Tibial nerve (tissue), 4 donors: ENCODE results near the gene DGKI. TPM values are rescaled to one million over a fixed set of nuclear protein-coding genes. Genes with fewer than 3 reads are reported as not detected.

Experiments used
- DNase-seq, 2 donors: peaks; one replicate each; pipeline ENCODE4 v3.0.0-alpha.2; 2019; ENCODE audit warnings: low spot score in 2 of 2
- H3K27ac ChIP-seq, 4 donors: fragments of 200-600 bp; sonication (generic) in 3 of 4; one replicate each; pipeline ENCODE4 v1.5.1; 2017 to 2019; ENCODE audit warnings: mild to moderate bottlenecking in 1 of 4
- H3K27me3 ChIP-seq, 2 donors: fragments of 200-600 bp; sonication (generic) in 1 of 2; one replicate each; pipeline versions ENCODE4 v1.5.1 to v1.6.0; 2017 to 2019
- H3K36me3 ChIP-seq, 3 donors: fragments of 200-600 bp; sonication (generic); one replicate each; pipeline ENCODE4 v1.5.1; 2018 to 2019
- H3K4me1 ChIP-seq, 4 donors: fragments of 200-600 bp; sonication (generic) in 3 of 4; one replicate each; pipeline ENCODE4 v1.5.1; 2017 to 2019
- H3K4me3 ChIP-seq, 4 donors: fragments of 200-600 bp; sonication (generic) in 3 of 4; one replicate each; pipeline ENCODE4 v1.5.1; 2017 to 2019; ENCODE audit warnings: mild to moderate bottlenecking in 1 of 4, moderate library complexity in 1 of 4
- H3K9me3 ChIP-seq, 4 donors: fragments of 200-600 bp; sonication (generic) in 3 of 4; one replicate each; pipeline ENCODE4 v1.5.1; 2017 to 2019
- EP300 ChIP-seq, 2 donors: sonication (generic); formaldehyde crosslinking; IDR thresholded peaks; one replicate each; pipeline ENCODE4 v1.6.1; 2017; ENCODE audit warnings: antibody characterized with exemption in 2 of 2, mild to moderate bottlenecking in 1 of 2
- POLR2A ChIP-seq, 2 donors: fragments of 450-650 bp; IDR thresholded peaks; one replicate each; pipeline ENCODE4 v1.6.1; 2017; ENCODE audit warnings: antibody characterized with exemption in 2 of 2, mild to moderate bottlenecking in 2 of 2, moderate library complexity in 2 of 2
- WGBS, 2 donors: methylation state at CpG; one replicate each; pipeline ENCODE4 v1.1.5; 2018; 5-methylcytosine and 5-hydroxymethylcytosine counted together
- total RNA-seq, 4 donors: library from RNA; depleted of rRNA; stranded (reverse); fragments of >200 nt; gene quantifications; one replicate each; pipeline ENCODE4 v1.1.0, GENCODE V29; 2016
- TF ChIP-seq, protein P1 (sequence below), 5 experiments: fragments of 200-600 bp in 3 of 5; fragments of 450-650 bp in 2 of 5; sonication (generic) in 3 of 5; IDR thresholded peaks; one replicate each; pipeline ENCODE4 v1.5.1; 2016 to 2019; ENCODE audit warnings: antibody characterized with exemption in 5 of 5, mild to moderate bottlenecking in 3 of 5, moderate library complexity in 2 of 5

The DGKI gene
- total RNA-seq, 4 donors from 2014 or later, result 0.21 to 2.7 (median 1.7) TPM

- H3K27me3 ChIP-seq, result no peaks in the 10 kb centered on the region
- no peak overlapping the region for H3K4me3 ChIP-seq
- H3K27ac ChIP-seq, result no peak overlapping the region
- H3K4me1 ChIP-seq, result no peaks in the 10 kb centered on the region
- WGBS, 2 donors, result 50 to 61% methylated on average over 2 of the region's 2 CpGs
- DNase-seq, result no peak
- H3K9me3 ChIP-seq, result no peaks in the 10 kb centered on the region
- TF ChIP-seq POLR2A (IDR thresholded peaks at IDR 0.05), result no peak
- no peak for TF ChIP-seq EP300 (IDR thresholded peaks at IDR 0.05)
- TF ChIP-seq, protein P1, sequence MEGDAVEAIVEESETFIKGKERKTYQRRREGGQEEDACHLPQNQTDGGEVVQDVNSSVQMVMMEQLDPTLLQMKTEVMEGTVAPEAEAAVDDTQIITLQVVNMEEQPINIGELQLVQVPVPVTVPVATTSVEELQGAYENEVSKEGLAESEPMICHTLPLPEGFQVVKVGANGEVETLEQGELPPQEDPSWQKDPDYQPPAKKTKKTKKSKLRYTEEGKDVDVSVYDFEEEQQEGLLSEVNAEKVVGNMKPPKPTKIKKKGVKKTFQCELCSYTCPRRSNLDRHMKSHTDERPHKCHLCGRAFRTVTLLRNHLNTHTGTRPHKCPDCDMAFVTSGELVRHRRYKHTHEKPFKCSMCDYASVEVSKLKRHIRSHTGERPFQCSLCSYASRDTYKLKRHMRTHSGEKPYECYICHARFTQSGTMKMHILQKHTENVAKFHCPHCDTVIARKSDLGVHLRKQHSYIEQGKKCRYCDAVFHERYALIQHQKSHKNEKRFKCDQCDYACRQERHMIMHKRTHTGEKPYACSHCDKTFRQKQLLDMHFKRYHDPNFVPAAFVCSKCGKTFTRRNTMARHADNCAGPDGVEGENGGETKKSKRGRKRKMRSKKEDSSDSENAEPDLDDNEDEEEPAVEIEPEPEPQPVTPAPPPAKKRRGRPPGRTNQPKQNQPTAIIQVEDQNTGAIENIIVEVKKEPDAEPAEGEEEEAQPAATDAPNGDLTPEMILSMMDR (IDR thresholded peaks at IDR 0.05), result no peak
- no peaks in the 10 kb centered on the region for H3K36me3 ChIP-seq
These were observed 157.0 kb downstream of the DGKI start for GRCh38 chr7:137689761-137690160.

GRCh38 chr7:137687556-137688265 lies 159.1 kb downstream of the DGKI start:
- H3K9me3 ChIP-seq, result no peaks in the 10 kb centered on the region
- TF ChIP-seq POLR2A (IDR thresholded peaks at IDR 0.05) (no peak), EP300 (IDR thresholded peaks at IDR 0.05) (no peak)
- TF ChIP-seq, protein P1 (IDR thresholded peaks at IDR 0.05), result no peak
- H3K27me3 ChIP-seq, result no peaks in the 10 kb centered on the region
- H3K4me1 ChIP-seq, result no peaks in the 10 kb centered on the region
- no peak overlapping the region for H3K27ac ChIP-seq
- no peak overlapping the region for H3K4me3 ChIP-seq
- H3K36me3 ChIP-seq, result no peaks in the 10 kb centered on the region
- DNase-seq, result no peak
- WGBS, 2 donors, result 74 to 75% methylated on average over 8 of the region's 8 CpGs

DNA sequence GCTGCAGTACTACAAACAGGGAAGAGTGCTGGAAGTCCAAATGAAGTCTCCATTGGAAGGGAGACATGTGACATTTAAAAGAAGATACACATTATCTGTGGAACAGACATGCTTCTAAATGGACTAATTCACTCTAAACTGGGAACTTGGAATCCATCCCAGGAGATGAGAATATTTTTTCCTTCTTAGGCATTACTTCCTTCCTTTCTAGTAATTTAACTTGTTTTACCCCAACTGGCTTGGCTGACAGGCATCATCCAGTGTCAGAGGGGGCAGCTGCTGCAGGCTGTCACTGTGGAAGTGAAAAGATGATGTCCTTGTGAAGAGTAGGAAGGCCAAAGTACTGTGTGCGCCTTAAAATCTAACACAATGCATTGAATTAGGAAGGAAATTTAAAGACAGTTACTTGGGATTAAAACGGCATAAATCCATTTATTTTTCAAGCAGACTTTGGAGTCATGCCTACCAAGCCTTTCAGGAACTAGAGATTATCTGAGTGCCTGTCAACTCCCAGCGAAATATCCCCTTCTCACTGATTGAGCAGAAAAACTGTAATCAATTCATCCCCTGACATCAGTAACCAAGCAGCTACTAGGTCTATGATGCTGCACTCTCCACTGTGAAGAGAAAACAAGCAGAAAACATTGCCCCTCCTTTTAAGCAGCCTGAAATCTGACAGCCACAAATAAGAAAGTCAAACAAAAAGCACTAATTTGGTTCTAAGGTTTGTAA lies 161.2 kb downstream of the DGKI start:
- no peak overlapping the region for H3K27ac ChIP-seq
- no peaks in the 10 kb centered on the region for H3K9me3 ChIP-seq
- TF ChIP-seq POLR2A (IDR thresholded peaks at IDR 0.05) (no peak), EP300 (IDR thresholded peaks at IDR 0.05) (no peak)
- TF ChIP-seq, protein P1 (IDR thresholded peaks at IDR 0.05), result no peak
- H3K27me3 ChIP-seq, result no peaks in the 10 kb centered on the region
- no peaks in the 10 kb centered on the region for H3K4me1 ChIP-seq
- H3K36me3 ChIP-seq, result no peaks in the 10 kb centered on the region
- no peak for DNase-seq
- WGBS, 2 donors, result 73 to 78% methylated on average over 3 of the region's 3 CpGs
- H3K4me3 ChIP-seq, result no peak overlapping the region

DNA sequence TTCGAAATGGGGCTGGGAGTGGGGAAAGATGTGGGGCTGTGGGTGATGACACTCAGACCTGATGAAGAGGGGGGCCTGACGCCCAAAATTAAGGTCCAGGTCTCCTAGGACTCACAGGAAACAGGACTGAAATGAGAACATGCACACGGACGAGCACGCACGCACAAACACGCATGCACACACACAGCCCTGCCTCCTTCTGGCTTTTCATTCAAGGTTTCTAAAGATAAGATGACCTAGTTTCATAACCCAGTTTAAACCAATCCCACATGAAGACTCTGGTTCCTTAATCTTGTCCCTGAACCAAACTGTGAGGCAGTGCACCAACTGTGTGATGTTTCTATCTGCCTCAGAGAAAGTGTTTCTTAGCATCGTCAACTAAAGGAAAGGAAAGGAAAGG lies 162.0 kb downstream of the DGKI start:
- Histone ChIP-seq H3K4me1 (no peaks in the 10 kb centered on the region), H3K4me3 (no peak overlapping the region), H3K9me3 (no peaks in the 10 kb centered on the region), H3K27ac (no peak overlapping the region), H3K27me3 (no peaks in the 10 kb centered on the region), H3K36me3 (no peaks in the 10 kb centered on the region)
- no peak for TF ChIP-seq POLR2A (IDR thresholded peaks at IDR 0.05)
- TF ChIP-seq, protein P1 (IDR thresholded peaks at IDR 0.05), result no peak
- no peak for TF ChIP-seq EP300 (IDR thresholded peaks at IDR 0.05)
- WGBS, 2 donors, result 87 to 90% methylated on average over 8 of the region's 8 CpGs
- no peak for DNase-seq

DNA sequence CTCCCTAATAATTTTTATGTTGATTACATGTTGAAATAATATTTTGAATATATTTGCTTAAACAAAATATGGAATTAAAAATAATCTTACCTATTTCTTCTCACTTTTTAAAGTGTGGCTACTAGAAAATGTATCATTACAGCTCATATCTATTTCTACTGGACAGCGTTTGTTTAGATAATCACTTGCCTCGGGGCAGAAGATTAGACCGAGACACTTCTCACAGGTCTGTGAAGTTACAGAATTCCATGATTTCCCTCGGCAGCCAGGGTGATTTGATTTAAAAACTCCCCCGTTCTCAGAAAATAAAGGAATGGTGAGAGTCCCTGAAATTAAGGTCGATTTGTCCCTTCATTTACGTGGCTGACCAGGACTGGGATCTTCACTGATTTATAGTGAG lies 162.5 kb downstream of the DGKI start:
- Histone ChIP-seq H3K36me3 (no peaks in the 10 kb centered on the region), H3K4me3 (no peak overlapping the region), H3K9me3 (no peaks in the 10 kb centered on the region), H3K4me1 (no peaks in the 10 kb centered on the region), H3K27ac (no peak overlapping the region), H3K27me3 (no peaks in the 10 kb centered on the region)
- 79 to 80% methylated on average over 7 of the region's 7 CpGs for WGBS, 2 donors
- TF ChIP-seq EP300 (IDR thresholded peaks at IDR 0.05), result no peak
- TF ChIP-seq POLR2A (IDR thresholded peaks at IDR 0.05), result no peak
- TF ChIP-seq, protein P1 (IDR thresholded peaks at IDR 0.05), result no peak
- no peak for DNase-seq
